Activated CD8-positive, alpha-beta memory T cell treated with anti-CD3 and anti-CD28 coated beads for 1 hour (primary cell): Measurements from ENCODE around the gene CHCHD6.

Experiments
- DNase-seq, 2 donors: peaks; one replicate each; pipeline ENCODE4 v3.0.0-alpha.2; 2020; ENCODE audit warnings: low read depth in 1 of 2; ENCODE audit errors: extremely low read depth in 1 of 2

The CHCHD6 gene

DNA sequence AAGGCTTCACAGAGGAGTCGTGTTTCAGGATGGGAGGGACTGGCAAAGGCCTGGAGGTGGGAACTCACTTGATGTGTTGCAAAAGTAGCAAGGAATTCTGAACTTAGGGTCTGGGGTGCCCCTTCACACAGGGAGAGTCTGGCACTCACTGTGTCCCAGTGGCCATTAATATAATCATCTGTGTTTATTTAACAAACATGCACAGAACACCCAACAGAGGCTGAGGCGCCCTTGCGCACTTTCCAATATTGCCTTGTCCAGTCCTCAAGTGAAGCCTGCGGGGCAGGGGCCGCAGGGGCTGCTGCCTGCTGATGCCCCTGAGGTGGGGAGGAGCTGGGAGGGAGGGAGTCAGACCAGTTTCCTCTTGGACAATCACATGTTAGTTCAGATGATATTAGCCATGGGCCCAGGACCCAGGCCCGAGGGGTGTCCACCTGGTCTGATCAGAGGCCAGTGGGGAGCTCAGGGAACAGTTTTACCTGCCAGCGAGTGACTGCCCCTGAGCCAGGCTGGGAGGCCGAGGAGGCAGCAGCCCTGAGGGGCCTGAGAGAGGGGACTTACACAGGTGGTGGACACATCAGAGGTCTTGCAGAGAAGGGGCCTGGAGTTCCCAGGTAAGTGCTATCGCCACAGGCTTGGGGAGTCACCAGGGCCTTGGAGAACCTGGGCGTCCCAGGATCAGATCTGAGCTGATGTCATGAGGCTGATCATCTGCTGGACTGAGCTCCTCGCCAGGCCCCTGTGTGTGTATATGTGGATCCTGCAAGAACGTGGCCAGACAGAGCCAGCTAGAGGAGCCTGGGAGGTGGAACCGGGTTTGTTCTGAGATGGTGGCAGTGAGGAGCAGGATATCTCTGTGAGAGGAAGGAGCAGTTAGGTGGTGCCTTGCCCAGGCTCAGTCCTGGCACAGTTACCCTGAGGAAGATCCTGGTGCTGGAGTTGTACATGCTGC is 35.3 kb upstream of the CHCHD6 start:
- no peak for DNase-seq

GRCh38 chr3:126671521-126671920 is 32.5 kb upstream of the CHCHD6 start:
- DNase-seq: no peak

GRCh38 chr3:126672340-126672739 is 31.7 kb upstream of the CHCHD6 start:
- DNase-seq: no peak

- no peak for DNase-seq
Observed at GRCh38 chr3:126672741-126673140, 31.3 kb upstream of the CHCHD6 start.

GRCh38 chr3:126676919-126677705 is 26.9 kb upstream of the CHCHD6 start:
- DNase-seq: no peak

GRCh38 chr3:126677862-126678503 is 26.1 kb upstream of the CHCHD6 start:
- no peak for DNase-seq

- DNase-seq: no peak
Observed at GRCh38 chr3:126678693-126679317, 25.2 kb upstream of the CHCHD6 start.

DNA sequence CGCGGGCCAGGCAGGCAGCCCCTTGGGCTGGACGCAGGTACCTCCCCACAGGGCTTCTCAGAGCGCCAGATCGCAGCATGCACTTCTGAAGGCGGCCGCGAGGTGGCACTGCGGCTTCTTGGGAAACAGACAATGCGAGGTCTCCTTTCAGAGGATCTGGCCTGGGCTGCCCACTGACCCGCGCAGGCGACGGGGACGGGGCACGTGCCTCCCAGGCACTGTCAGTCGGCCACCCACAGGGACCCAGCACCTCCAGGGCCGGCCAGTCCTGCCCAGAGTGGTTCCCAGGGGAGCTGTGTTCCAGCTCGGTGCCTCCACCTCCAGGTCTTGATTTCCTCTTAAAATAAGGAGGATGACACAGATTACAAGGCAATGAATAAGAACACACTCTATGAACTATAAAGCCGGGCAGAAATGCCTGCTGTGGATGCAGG is 24.7 kb upstream of the CHCHD6 start:
- DNase-seq: peak; percentile 42 to 70

- no peak for DNase-seq
Observed at GRCh38 chr3:126679831-126680666, 24.0 kb upstream of the CHCHD6 start.

GRCh38 chr3:126680667-126681055 is 23.4 kb upstream of the CHCHD6 start:
- DNase-seq: no peak

DNA sequence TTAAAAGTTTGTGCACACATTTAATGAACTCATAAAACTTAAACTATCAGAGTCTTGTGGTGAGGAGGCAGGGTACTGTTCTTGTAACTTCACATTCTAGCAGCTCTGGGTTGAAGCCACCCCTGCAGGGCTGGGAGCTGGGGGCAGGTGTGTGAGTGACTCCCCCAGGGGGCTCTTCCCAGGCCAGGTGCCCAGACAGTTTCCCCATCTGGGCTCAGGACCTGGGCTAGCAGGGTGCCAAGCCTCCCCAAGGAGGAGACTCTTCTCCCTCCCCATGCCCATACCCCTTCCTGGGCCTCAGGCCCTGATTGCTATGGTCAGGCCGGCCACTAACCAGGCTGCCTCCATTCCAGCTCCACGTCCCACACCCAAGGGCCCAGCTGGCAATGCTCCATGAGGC is 22.0 kb upstream of the CHCHD6 start:
- no peak for DNase-seq

DNA sequence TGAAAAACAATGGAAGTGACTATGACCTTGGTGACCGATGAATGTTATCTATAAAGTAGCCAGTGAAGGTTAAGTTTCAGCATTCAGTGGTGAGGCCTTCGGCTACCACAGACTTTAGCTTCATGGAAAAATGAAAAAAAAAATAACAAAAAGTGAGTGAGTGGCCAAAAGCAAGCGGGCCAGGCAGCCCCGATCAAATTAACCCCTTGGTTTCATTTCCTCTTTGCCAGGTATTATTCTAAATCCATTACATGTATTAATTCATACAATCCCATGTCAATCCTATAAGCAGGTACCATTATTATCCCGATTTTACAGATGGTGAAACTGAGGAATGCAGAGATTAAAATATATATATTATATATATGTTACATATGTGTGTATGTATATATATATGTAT is 21.0 kb upstream of the CHCHD6 start:
- DNase-seq: no peak

GRCh38 chr3:126684218-126684751 is 19.8 kb upstream of the CHCHD6 start:
- no peak for DNase-seq

GRCh38 chr3:126685021-126685420 is 19.0 kb upstream of the CHCHD6 start:
- no peak for DNase-seq

- DNase-seq: no peak
Observed at GRCh38 chr3:126685493-126685892, 18.5 kb upstream of the CHCHD6 start.

GRCh38 chr3:126691765-126692164 is 12.3 kb upstream of the CHCHD6 start:
- no peak for DNase-seq

DNA sequence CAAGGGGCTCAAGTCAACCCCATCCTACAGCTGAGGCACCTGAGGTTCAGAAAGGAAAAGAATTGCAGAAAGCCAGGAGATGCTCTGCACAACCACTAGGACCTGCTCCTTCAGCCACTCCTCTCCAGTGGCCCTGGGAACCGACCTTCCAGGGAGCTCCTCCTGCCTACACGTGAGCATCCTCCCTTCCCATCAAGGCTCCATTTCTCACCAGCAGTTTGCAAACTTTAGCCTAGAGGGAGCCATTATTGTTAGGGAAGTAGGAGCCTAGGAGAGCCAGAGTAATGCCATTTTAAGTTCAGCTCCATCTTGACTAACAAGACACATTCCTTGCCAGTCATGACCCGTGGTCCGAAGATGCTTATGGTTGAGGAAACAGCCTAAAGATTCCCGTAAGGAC is 11.2 kb upstream of the CHCHD6 start:
- DNase-seq: no peak

GRCh38 chr3:126693921-126694320 is 10.1 kb upstream of the CHCHD6 start:
- DNase-seq: no peak

- DNase-seq: no peak
Observed at GRCh38 chr3:126696701-126697267, 7.3 kb upstream of the CHCHD6 start.
